CD14-positive monocyte (primary cell): ENCODE data around the gene CYP2C8. TPM values are rescaled to one million over a fixed set of nuclear protein-coding genes. Genes with fewer than 3 reads are reported as not detected.
"Not testable (repeated sequence)": the region's sequence is repeated elsewhere in the genome, so short reads cannot be mapped to it uniquely, and the experiment has no call there.

Experiments
- DNase-seq, 3 donors: peaks; one replicate each; pipeline ENCODE4 v3.0.0-alpha.2; 2011 to 2022
- H2AFZ ChIP-seq: 2 replicates; pipeline ENCODE4 v1.6.0; 2012; ENCODE audit warnings: mild to moderate bottlenecking, low read depth, low read length, inconsistent platforms; ENCODE audit not compliant: insufficient read depth, poor library complexity, severe bottlenecking
- H3K27ac ChIP-seq, 2 donors: 1 replicate in 1 of 2; 2 replicates in 1 of 2; pipeline ENCODE4 v1.5.1; 2012 to 2013; ENCODE audit warnings: low read length in 2 of 2, control low read depth in 1 of 2, inconsistent platforms in 1 of 2, low read depth in 1 of 2, mild to moderate bottlenecking in 1 of 2
- H3K27me3 ChIP-seq, 2 donors: one replicate each; pipeline versions ENCODE4 v1.6.0 to v1.6.1; 2011 to 2013; ENCODE audit warnings: low read length in 2 of 2; ENCODE audit not compliant: control insufficient read depth in 2 of 2, insufficient read depth in 2 of 2
- H3K36me3 ChIP-seq, 2 donors: replicated peaks in 1 of 2; 1 replicate in 1 of 2; 2 replicates in 1 of 2; pipeline versions ENCODE4 v1.5.1 to v1.6.1; 2012 to 2013; ENCODE audit warnings: low read length in 2 of 2, control low read depth in 1 of 2, inconsistent platforms in 1 of 2, mild to moderate bottlenecking in 1 of 2; ENCODE audit not compliant: insufficient read depth in 2 of 2, control insufficient read depth in 1 of 2
- H3K4me1 ChIP-seq, 2 donors: 1 replicate in 1 of 2; 2 replicates in 1 of 2; pipeline versions ENCODE4 v1.5.1 to v1.6.1; 2012 to 2013; ENCODE audit warnings: low read length in 2 of 2, control low read depth in 1 of 2, inconsistent platforms in 1 of 2, mild to moderate bottlenecking in 1 of 2, moderate library complexity in 1 of 2; ENCODE audit not compliant: insufficient read depth in 2 of 2, control insufficient read depth in 1 of 2
- H3K4me2 ChIP-seq: replicated peaks from 2 replicates; pipeline ENCODE3; 2012; ENCODE audit warnings: low read length, moderate library complexity, mild to moderate bottlenecking; ENCODE audit not compliant: poor library complexity, severe bottlenecking; ENCODE audit errors: extremely low read depth
- H3K4me3 ChIP-seq, 3 experiments: fragments of 200-600 bp in 1 of 3; sonication (generic) in 1 of 3; replicated peaks in 1 of 3; 1 replicate in 2 of 3; 2 replicates in 1 of 3; pipeline ENCODE4 v1.5.1; 2011 to 2013; ENCODE audit warnings: low read length in 3 of 3, mild to moderate bottlenecking in 3 of 3, control low read depth in 2 of 3, low read depth in 2 of 3, inconsistent platforms in 1 of 3, moderate library complexity in 1 of 3
- H3K79me2 ChIP-seq: 2 replicates; pipeline ENCODE4 v1.6.0; 2012; ENCODE audit warnings: mild to moderate bottlenecking, control low read depth, inconsistent platforms, low read length, moderate library complexity; ENCODE audit not compliant: insufficient read depth
- H3K9ac ChIP-seq: 2 replicates; pipeline ENCODE4 v1.6.0; 2017; ENCODE audit warnings: low read length, mild to moderate bottlenecking; ENCODE audit not compliant: insufficient read depth, poor library complexity, severe bottlenecking
- H3K9me3 ChIP-seq, 2 donors: replicated peaks in 1 of 2; 1 replicate in 1 of 2; 2 replicates in 1 of 2; pipeline versions ENCODE4 v1.5.1 to v1.6.1; 2012 to 2013; ENCODE audit warnings: low read length in 2 of 2, control low read depth in 1 of 2; ENCODE audit not compliant: control insufficient read depth in 1 of 2, insufficient read depth in 1 of 2
- H4K20me1 ChIP-seq: 2 replicates; pipeline ENCODE4 v1.6.0; 2012; ENCODE audit warnings: mild to moderate bottlenecking, low read length, control low read depth, moderate library complexity; ENCODE audit not compliant: insufficient read depth
- H3K27ac Mint-ChIP-seq, 7 donors: one replicate each; pipeline ENCODE4 v1.8.0; 2020; ENCODE audit warnings: mild to moderate bottlenecking in 7 of 7, mixed read lengths in 7 of 7, moderate library complexity in 6 of 7, inconsistent platforms in 2 of 7
- H3K27me3 Mint-ChIP-seq, 3 donors: one replicate each; pipeline ENCODE4 v1.8.0; 2021 to 2022; ENCODE audit warnings: low read depth in 3 of 3, mild to moderate bottlenecking in 3 of 3, mixed read lengths in 3 of 3, moderate library complexity in 3 of 3, inconsistent platforms in 1 of 3
- H3K36me3 Mint-ChIP-seq, 2 donors: one replicate each; pipeline ENCODE4 v1.8.0; 2020; ENCODE audit warnings: mixed read lengths in 2 of 2, inconsistent platforms in 1 of 2, mild to moderate bottlenecking in 1 of 2
- H3K4me1 Mint-ChIP-seq: one replicate; pipeline ENCODE4 v1.8.0; 2020; ENCODE audit warnings: mild to moderate bottlenecking, mixed read lengths
- H3K4me3 Mint-ChIP-seq, 2 donors: one replicate each; pipeline ENCODE4 v1.8.0; 2020; ENCODE audit warnings: mild to moderate bottlenecking in 2 of 2, mixed read lengths in 2 of 2, moderate library complexity in 1 of 2
- H3K9me3 Mint-ChIP-seq, 7 donors: one replicate each; pipeline ENCODE4 v1.8.0; 2020 to 2022; ENCODE audit warnings: mixed read lengths in 7 of 7, mild to moderate bottlenecking in 6 of 7, moderate library complexity in 6 of 7, inconsistent platforms in 2 of 7
- CTCF ChIP-seq: fragments of 200-600 bp; IDR thresholded peaks from one replicate; pipeline ENCODE4 v1.8.0; 2022; ENCODE audit warnings: antibody characterized with exemption, mild to moderate bottlenecking
- WGBS: methylation state at CpG from one replicate; pipeline ENCODE4 v1.1.5; 2013; ENCODE audit warnings: missing lambda C conversion rate; ENCODE audit not compliant: insufficient coverage; 5-methylcytosine and 5-hydroxymethylcytosine counted together
- intact Hi-C, 2 donors: fragments of 100-400 bp; cut with micrococcal nuclease; formaldehyde crosslinking; loops; one replicate each; pipeline versions ENCODE4 v1.15.0 to v1.15.1; 2023
- polyA plus RNA-seq, 3 donors: library from polyadenylated mRNA; depleted of rRNA in 1 of 3; unstranded in 2 of 3; stranded (reverse) in 1 of 3; fragments of 300-500 nt in 2 of 3; fragments of >200 nt in 1 of 3; fragmentation: Illumina TruSeq in 2 of 3; gene quantifications; 1 replicate in 2 of 3; 2 replicates in 1 of 3; pipeline ENCODE4 v1.2.3, GENCODE V29; 2012 to 2021

Gene CYP2C8
- polyA plus RNA-seq, 3 donors: not detected

- no peaks in the 10 kb centered on the region for H3K79me2 ChIP-seq
- H3K4me3 Mint-ChIP-seq: no peak overlapping the region
- TF ChIP-seq CTCF: no peak
- H3K27ac Mint-ChIP-seq: no peak overlapping the region
- no peaks in the 10 kb centered on the region for H3K4me1 Mint-ChIP-seq
- H3K27ac ChIP-seq: no peak overlapping the region
- intact Hi-C loops: no loop called here
- H3K27me3 Mint-ChIP-seq: peaks cover 0 to 2% (median 0%) of the 10 kb centered on the region in 3 donors
- no peaks in the 10 kb centered on the region for H3K4me1 ChIP-seq
- no peak for DNase-seq
- WGBS: 90% methylated on average over 1 of the region's 1 CpG
- no peak overlapping the region for H3K4me2 ChIP-seq
- H2AFZ ChIP-seq: no peak overlapping the region
- H3K9ac ChIP-seq: no peak overlapping the region
- no peaks in the 10 kb centered on the region for H3K9me3 ChIP-seq
- no peaks in the 10 kb centered on the region for H4K20me1 ChIP-seq
- no peaks in the 10 kb centered on the region for H3K36me3 Mint-ChIP-seq
- no peak overlapping the region for H3K4me3 ChIP-seq
- peaks cover 0 to 2% (median 0%) of the 10 kb centered on the region in 7 donors for H3K9me3 Mint-ChIP-seq
- H3K36me3 ChIP-seq: no peaks in the 10 kb centered on the region
- no peaks in the 10 kb centered on the region for H3K27me3 ChIP-seq
Measured at GRCh38 chr10:95097805-95098204, 28.5 kb upstream of the CYP2C8 start.

- intact Hi-C loops: no loop called here
- Histone ChIP-seq H3K9ac (no peak overlapping the region), H3K9me3 (no peaks in the 10 kb centered on the region), H3K4me1 (no peaks in the 10 kb centered on the region), H4K20me1 (no peaks in the 10 kb centered on the region), H3K79me2 (no peaks in the 10 kb centered on the region), H3K36me3 (no peaks in the 10 kb centered on the region), H3K4me2 (no peak overlapping the region), H2AFZ (no peak overlapping the region), H3K27ac (no peak overlapping the region), H3K27me3 (no peaks in the 10 kb centered on the region), H3K4me3 (no peak overlapping the region)
- H3K9me3 Mint-ChIP-seq: peaks cover 0 to 2% (median under 1%) of the 10 kb centered on the region in 7 donors
- no peak for DNase-seq
- WGBS: no CpG with 5 or more reads among the region's 1 CpG
- peaks cover 0 to 2% (median 0%) of the 10 kb centered on the region in 3 donors for H3K27me3 Mint-ChIP-seq
- H3K36me3 Mint-ChIP-seq: no peaks in the 10 kb centered on the region
- no peak for TF ChIP-seq CTCF
- no peaks in the 10 kb centered on the region for H3K4me1 Mint-ChIP-seq
- H3K4me3 Mint-ChIP-seq: no peak overlapping the region
- no peak overlapping the region for H3K27ac Mint-ChIP-seq
Measured at GRCh38 chr10:95096143-95096542, 26.8 kb upstream of the CYP2C8 start.

GRCh38 chr10:95079626-95080025 lies 10.3 kb upstream of the CYP2C8 start:
- H3K27me3 ChIP-seq, H3K36me3 Mint-ChIP-seq, H2AFZ ChIP-seq, H3K79me2 ChIP-seq, H4K20me1 ChIP-seq, intact Hi-C loops, H3K4me1 ChIP-seq, H3K27me3 Mint-ChIP-seq, H3K4me1 Mint-ChIP-seq, DNase-seq, H3K27ac Mint-ChIP-seq, H3K9ac ChIP-seq, H3K27ac ChIP-seq, H3K4me3 Mint-ChIP-seq, H3K4me3 ChIP-seq, H3K4me2 ChIP-seq, H3K9me3 ChIP-seq, H3K36me3 ChIP-seq: not testable (repeated sequence)
- 100% methylated on average over 2 of the region's 5 CpGs for WGBS
- H3K9me3 Mint-ChIP-seq: peaks cover 10 to 19% (median 15%) of the 10 kb centered on the region in 7 donors
